Measurements from ENCODE around the gene MARCHF6.

DNA sequence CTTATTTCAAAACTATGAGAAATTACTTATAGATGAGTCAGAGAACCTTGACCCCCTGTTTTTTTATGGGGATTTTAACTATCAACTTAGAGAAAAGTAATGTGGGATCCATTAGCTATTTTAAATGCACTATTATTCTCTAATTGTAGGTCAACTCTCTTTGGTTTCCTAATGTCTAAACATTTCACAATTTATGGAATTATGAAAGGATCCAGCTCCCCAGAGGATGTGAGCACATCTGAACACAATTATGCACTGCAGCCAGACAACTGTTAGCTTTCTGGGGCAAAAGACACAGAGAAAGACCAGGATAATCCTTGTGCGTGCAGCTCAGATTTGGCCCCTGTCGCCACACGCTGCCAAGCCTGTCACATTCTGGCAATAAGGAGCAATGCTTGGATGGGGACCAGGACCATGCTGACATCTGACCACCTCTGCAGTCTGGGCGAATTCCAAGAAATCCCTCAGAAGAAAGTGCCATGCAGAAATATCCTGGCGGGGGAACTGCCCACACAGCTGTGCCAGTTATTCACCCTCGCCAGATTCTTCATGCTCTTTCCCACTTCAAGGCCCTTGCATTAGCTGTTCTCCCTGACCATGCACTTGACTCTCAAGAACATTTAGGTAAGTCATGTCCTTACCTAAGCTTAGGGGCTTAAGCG, 23.5 kb upstream of the MARCHF6 start:
- TF ChIP-seq, protein P1, sequence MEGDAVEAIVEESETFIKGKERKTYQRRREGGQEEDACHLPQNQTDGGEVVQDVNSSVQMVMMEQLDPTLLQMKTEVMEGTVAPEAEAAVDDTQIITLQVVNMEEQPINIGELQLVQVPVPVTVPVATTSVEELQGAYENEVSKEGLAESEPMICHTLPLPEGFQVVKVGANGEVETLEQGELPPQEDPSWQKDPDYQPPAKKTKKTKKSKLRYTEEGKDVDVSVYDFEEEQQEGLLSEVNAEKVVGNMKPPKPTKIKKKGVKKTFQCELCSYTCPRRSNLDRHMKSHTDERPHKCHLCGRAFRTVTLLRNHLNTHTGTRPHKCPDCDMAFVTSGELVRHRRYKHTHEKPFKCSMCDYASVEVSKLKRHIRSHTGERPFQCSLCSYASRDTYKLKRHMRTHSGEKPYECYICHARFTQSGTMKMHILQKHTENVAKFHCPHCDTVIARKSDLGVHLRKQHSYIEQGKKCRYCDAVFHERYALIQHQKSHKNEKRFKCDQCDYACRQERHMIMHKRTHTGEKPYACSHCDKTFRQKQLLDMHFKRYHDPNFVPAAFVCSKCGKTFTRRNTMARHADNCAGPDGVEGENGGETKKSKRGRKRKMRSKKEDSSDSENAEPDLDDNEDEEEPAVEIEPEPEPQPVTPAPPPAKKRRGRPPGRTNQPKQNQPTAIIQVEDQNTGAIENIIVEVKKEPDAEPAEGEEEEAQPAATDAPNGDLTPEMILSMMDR (IDR thresholded peaks at IDR 0.05): no peak
- TF ChIP-seq POLR2A (IDR thresholded peaks at IDR 0.05): no peak
